22Rv1 (cell line): Measurements from ENCODE around the gene NDUFAF3.

ENCODE experiments used
- H3K27ac ChIP-seq: fragments of 450-650 bp; 2 replicates; pipeline ENCODE4 v1.5.1; 2017
- CTCF ChIP-seq: fragments of 450-650 bp; IDR thresholded peaks from 2 replicates; pipeline ENCODE4 v1.5.1; 2017; ENCODE audit warnings: mild to moderate bottlenecking
- ZFX ChIP-seq: fragments of 450-650 bp; IDR thresholded peaks from 2 replicates; pipeline ENCODE4 v1.6.1; 2017; ENCODE audit warnings: antibody characterized with exemption, borderline replicate concordance

NDUFAF3 gene

GRCh38 chr3:48993834-48994233, 28.1 kb upstream of the NDUFAF3 start:
- TF ChIP-seq CTCF, result no peak
- no peak for TF ChIP-seq ZFX
- no peak overlapping the region for H3K27ac ChIP-seq

- TF ChIP-seq ZFX, result no peak
Measured at GRCh38 chr3:48996640-48997039, 25.3 kb upstream of the NDUFAF3 start.

GRCh38 chr3:48997102-48997635, 24.8 kb upstream of the NDUFAF3 start:
- no peak for TF ChIP-seq CTCF
- no peak for TF ChIP-seq ZFX
- H3K27ac ChIP-seq, result no peak overlapping the region

More at GRCh38 chr3:48996640-48997039, 25.3 kb upstream of the NDUFAF3 start:
- H3K27ac ChIP-seq, result no peak overlapping the region

GRCh38 chr3:48997714-48998637, 23.9 kb upstream of the NDUFAF3 start:
- TF ChIP-seq CTCF (no peak), ZFX (no peak)

GRCh38 chr3:48999085-48999858, 22.6 kb upstream of the NDUFAF3 start:
- TF ChIP-seq ZFX (no peak), CTCF (no peak)
- H3K27ac ChIP-seq, result no peak overlapping the region

More at GRCh38 chr3:48997714-48998637, 23.9 kb upstream of the NDUFAF3 start:
- no peak overlapping the region for H3K27ac ChIP-seq

GRCh38 chr3:49001155-49001554, 20.8 kb upstream of the NDUFAF3 start:
- H3K27ac ChIP-seq, result no peak overlapping the region

More at GRCh38 chr3:49001155-49001554, 20.8 kb upstream of the NDUFAF3 start:
- TF ChIP-seq CTCF, result no peak
- TF ChIP-seq ZFX, result no peak
